ENCODE measurements around the gene PINLYP. TPM values are rescaled to one million over a fixed set of nuclear protein-coding genes. Genes with fewer than 3 reads are reported as not detected.
"Not testable (repeated sequence)": the region's sequence is repeated elsewhere in the genome, so short reads cannot be mapped to it uniquely, and the experiment has no call there.

PINLYP gene
- total and polyA plus RNA-seq, 2 donors: 11.4 to 14.6 TPM

- WGBS: 93% methylated on average over 3 of the region's 3 CpGs
- Histone ChIP-seq H3K4me3 (ENCODE audit: low read depth, low read length) (no peak overlapping the region), H3K4me1 (ENCODE audit: insufficient read depth) (no peaks in the 10 kb centered on the region), H3K27ac (ENCODE audit: low read depth) (no peak overlapping the region), H3K36me3 (ENCODE audit: insufficient read depth) (peaks cover 5% of the 10 kb centered on the region)
- no peak for DNase-seq (ENCODE audit: extremely low spot score)
Measured at GRCh38 chr19:43540381-43540780, 35.2 kb upstream of the PINLYP start.

GRCh38 chr19:43541920-43542650 is 33.5 kb upstream of the PINLYP start:
- peaks cover 6% of the 10 kb centered on the region for H3K36me3 ChIP-seq (ENCODE audit: insufficient read depth)

GRCh38 chr19:43544077-43544476 is 31.5 kb upstream of the PINLYP start:
- Histone ChIP-seq H3K4me3 (ENCODE audit: low read depth, low read length) (no peak overlapping the region), H3K36me3 (ENCODE audit: insufficient read depth) (peaks cover 6% of the 10 kb centered on the region)

More at GRCh38 chr19:43541920-43542650, 33.5 kb upstream of the PINLYP start:
- no peaks in the 10 kb centered on the region for H3K4me1 ChIP-seq (ENCODE audit: insufficient read depth)
- WGBS: 96% methylated on average over 5 of the region's 5 CpGs
- H3K4me3 ChIP-seq (ENCODE audit: low read depth, low read length): no peak overlapping the region
- no peak for DNase-seq (ENCODE audit: extremely low spot score)
- no peak overlapping the region for H3K27ac ChIP-seq (ENCODE audit: low read depth)

GRCh38 chr19:43545276-43545675 is 30.3 kb upstream of the PINLYP start:
- H3K4me3 ChIP-seq (ENCODE audit: low read depth, low read length): no peak overlapping the region
- WGBS: 93% methylated on average over 5 of the region's 5 CpGs
- peaks cover 6% of the 10 kb centered on the region for H3K36me3 ChIP-seq (ENCODE audit: insufficient read depth)
- no peak for DNase-seq (ENCODE audit: extremely low spot score)
- H3K4me1 ChIP-seq (ENCODE audit: insufficient read depth): no peaks in the 10 kb centered on the region
- H3K27ac ChIP-seq (ENCODE audit: low read depth): no peak overlapping the region

More at GRCh38 chr19:43544077-43544476, 31.5 kb upstream of the PINLYP start:
- Histone ChIP-seq H3K4me1 (ENCODE audit: insufficient read depth) (no peaks in the 10 kb centered on the region), H3K27ac (ENCODE audit: low read depth) (no peak overlapping the region)
- no peak for DNase-seq (ENCODE audit: extremely low spot score)
- WGBS: 96% methylated on average over 9 of the region's 9 CpGs

GRCh38 chr19:43545981-43546380 is 29.6 kb upstream of the PINLYP start:
- 69% methylated on average over 2 of the region's 2 CpGs for WGBS
- Histone ChIP-seq H3K4me1 (ENCODE audit: insufficient read depth) (no peaks in the 10 kb centered on the region), H3K36me3 (ENCODE audit: insufficient read depth) (peaks cover 11% of the 10 kb centered on the region), H3K27ac (ENCODE audit: low read depth) (no peak overlapping the region), H3K4me3 (ENCODE audit: low read depth, low read length) (no peak overlapping the region)
- no peak for DNase-seq (ENCODE audit: extremely low spot score)

- peaks cover 11% of the 10 kb centered on the region for H3K36me3 ChIP-seq (ENCODE audit: insufficient read depth)
Measured at GRCh38 chr19:43546581-43546980, 29.0 kb upstream of the PINLYP start.

GRCh38 chr19:43547926-43548325 is 27.7 kb upstream of the PINLYP start:
- WGBS: 87% methylated on average over 18 of the region's 24 CpGs
- H3K4me1 ChIP-seq (ENCODE audit: insufficient read depth); H3K27ac ChIP-seq (ENCODE audit: low read depth); H3K4me3 ChIP-seq (ENCODE audit: low read depth, low read length); DNase-seq (ENCODE audit: extremely low spot score): not testable (repeated sequence)
- peaks cover 11% of the 10 kb centered on the region for H3K36me3 ChIP-seq (ENCODE audit: insufficient read depth)

More at GRCh38 chr19:43546581-43546980, 29.0 kb upstream of the PINLYP start:
- no peak for DNase-seq (ENCODE audit: extremely low spot score)
- WGBS: 98% methylated on average over 3 of the region's 3 CpGs
- no peaks in the 10 kb centered on the region for H3K4me1 ChIP-seq (ENCODE audit: insufficient read depth)
- H3K27ac ChIP-seq (ENCODE audit: low read depth): no peak overlapping the region
- H3K4me3 ChIP-seq (ENCODE audit: low read depth, low read length): no peak overlapping the region

GRCh38 chr19:43548706-43549105 is 26.9 kb upstream of the PINLYP start:
- no peak overlapping the region for H3K27ac ChIP-seq (ENCODE audit: low read depth)
- 88% methylated on average over 2 of the region's 2 CpGs for WGBS
- no peak for DNase-seq (ENCODE audit: extremely low spot score)
- no peaks in the 10 kb centered on the region for H3K4me1 ChIP-seq (ENCODE audit: insufficient read depth)
- H3K36me3 ChIP-seq (ENCODE audit: insufficient read depth): peaks cover 8% of the 10 kb centered on the region
- H3K4me3 ChIP-seq (ENCODE audit: low read depth, low read length): no peak overlapping the region

GRCh38 chr19:43551399-43552197 is 24.0 kb upstream of the PINLYP start:
- Histone ChIP-seq H3K36me3 (ENCODE audit: insufficient read depth) (peaks cover 5% of the 10 kb centered on the region), H3K27ac (ENCODE audit: low read depth) (no peak overlapping the region), H3K4me3 (ENCODE audit: low read depth, low read length) (no peak overlapping the region), H3K4me1 (ENCODE audit: insufficient read depth) (no peaks in the 10 kb centered on the region)
- no peak for DNase-seq (ENCODE audit: extremely low spot score)
- WGBS: 91% methylated on average over 23 of the region's 23 CpGs

- H3K4me3 ChIP-seq (ENCODE audit: low read depth, low read length): no peak overlapping the region
- peaks cover 5% of the 10 kb centered on the region for H3K36me3 ChIP-seq (ENCODE audit: insufficient read depth)
- no peaks in the 10 kb centered on the region for H3K4me1 ChIP-seq (ENCODE audit: insufficient read depth)
- WGBS: 79% methylated on average over 3 of the region's 3 CpGs
- no peak overlapping the region for H3K27ac ChIP-seq (ENCODE audit: low read depth)
- DNase-seq (ENCODE audit: extremely low spot score): no peak
Measured at GRCh38 chr19:43552198-43552450, 23.5 kb upstream of the PINLYP start.

- no peak overlapping the region for H3K4me3 ChIP-seq (ENCODE audit: low read depth, low read length)
- H3K4me1 ChIP-seq (ENCODE audit: insufficient read depth): no peaks in the 10 kb centered on the region
- H3K36me3 ChIP-seq (ENCODE audit: insufficient read depth): peaks cover 5% of the 10 kb centered on the region
- no peak overlapping the region for H3K27ac ChIP-seq (ENCODE audit: low read depth)
- 70% methylated on average over 3 of the region's 3 CpGs for WGBS
- no peak for DNase-seq (ENCODE audit: extremely low spot score)
Measured at GRCh38 chr19:43552616-43553015, 23.0 kb upstream of the PINLYP start.

GRCh38 chr19:43553656-43554055 is 21.9 kb upstream of the PINLYP start:
- H3K27ac ChIP-seq (ENCODE audit: low read depth): no peak overlapping the region
- H3K4me3 ChIP-seq (ENCODE audit: low read depth, low read length): no peak overlapping the region
- H3K4me1 ChIP-seq (ENCODE audit: insufficient read depth): no peaks in the 10 kb centered on the region
- 74% methylated on average over 4 of the region's 4 CpGs for WGBS
- peaks cover 5% of the 10 kb centered on the region for H3K36me3 ChIP-seq (ENCODE audit: insufficient read depth)
- no peak for DNase-seq (ENCODE audit: extremely low spot score)

GRCh38 chr19:43554317-43554895 is 21.2 kb upstream of the PINLYP start:
- H3K27ac ChIP-seq (ENCODE audit: low read depth): no peak overlapping the region
- H3K4me1 ChIP-seq (ENCODE audit: insufficient read depth): no peaks in the 10 kb centered on the region
- peaks cover 5% of the 10 kb centered on the region for H3K36me3 ChIP-seq (ENCODE audit: insufficient read depth)
- H3K4me3 ChIP-seq (ENCODE audit: low read depth, low read length): no peak overlapping the region
- 96% methylated on average over 15 of the region's 15 CpGs for WGBS
- no peak for DNase-seq (ENCODE audit: extremely low spot score)

Measured in urinary bladder (tissue), 4 donors.